K562 (cell line): ENCODE data around the gene PPFIBP2. TPM values are rescaled to one million over a fixed set of nuclear protein-coding genes. Genes with fewer than 3 reads are reported as not detected.

Experiments used
- ATAC-seq: fragments of 200-7000 bp; cut with Tn5 transposase; 3 replicates; pipeline ENCODE4 v1.9.1; 2020; ENCODE audit warnings: moderate library complexity
- BruUV-seq: library from RNA; stranded (reverse); fragments of 400-500 nt; replicated peaks from 2 replicates; lab custom pipeline; 2021; lab: Mats Ljungman, UMichigan
- CTCF ChIA-PET: fragments of 300-600 bp; formaldehyde crosslinking; extraction: SDS; loops from one replicate; lab custom pipeline; 2021; ENCODE audit warnings: low intra/inter-chr PET ratio; lab: Yijun Ruan, JAX
- POLR2A ChIA-PET: fragments of 300-600, 350-650 bp; sonication (Branson Sonifier 250); formaldehyde crosslinking; extraction: SDS; loops from one replicate; lab custom pipeline; 2021; ENCODE audit warnings: antibody characterized with exemption, inconsistent platforms; lab: Yijun Ruan, JAX
- DNase-seq, 4 experiments: peaks; one replicate each; pipeline versions ENCODE4 v3.0.0 to v3.0.0-alpha.2; 2011 to 2018; ENCODE audit warnings: low spot score in 3 of 4, mixed read lengths in 3 of 4; ENCODE audit errors: extremely low read depth in 1 of 4
- FAIRE-seq: peaks from 2 replicates; lab custom pipeline; 2011; peaks lifted over from hg19 to GRCh38; lab: Jason Lieb, UNC
- H2AFZ ChIP-seq: 2 replicates; pipeline ENCODE4 v1.6.0; 2011; ENCODE audit warnings: low read depth, low read length, control low read depth, inconsistent platforms
- H3K27ac ChIP-seq: fragments of 200-600 bp; 3 replicates; pipeline ENCODE4 v1.8.0; 2011; ENCODE audit warnings: low read depth, mild to moderate bottlenecking, control low read depth, inconsistent platforms, low read length, moderate library complexity, mixed read lengths; ENCODE audit errors: extremely low read depth
- H3K27me3 ChIP-seq, 2 experiments: fragments of 300-600 bp in 1 of 2; 2 replicates in 1 of 2; 3 replicates in 1 of 2; pipeline versions ENCODE4 v1.6.0 to v1.8.0; 2011; ENCODE audit warnings: inconsistent platforms in 2 of 2, low read length in 2 of 2, mild to moderate bottlenecking in 1 of 2, mixed read lengths in 1 of 2, moderate library complexity in 1 of 2; ENCODE audit not compliant: control insufficient read depth in 2 of 2, insufficient read depth in 2 of 2
- H3K36me3 ChIP-seq: fragments of 300-600 bp; 3 replicates; pipeline ENCODE4 v1.8.0; 2011; ENCODE audit warnings: mild to moderate bottlenecking, low read length, inconsistent platforms; ENCODE audit not compliant: control insufficient read depth, insufficient read depth
- H3K4me1 ChIP-seq, 2 experiments: fragments of 200-600 bp in 1 of 2; replicated peaks in 1 of 2; 2 replicates in 1 of 2; 3 replicates in 1 of 2; pipeline versions ENCODE4 v1.5.1 to v1.8.0; 2011; ENCODE audit warnings: inconsistent platforms in 2 of 2, low read length in 2 of 2, mild to moderate bottlenecking in 1 of 2, mixed read lengths in 1 of 2, moderate library complexity in 1 of 2; ENCODE audit not compliant: control insufficient read depth in 2 of 2, insufficient read depth in 2 of 2
- H3K4me2 ChIP-seq: 2 replicates; pipeline ENCODE4 v1.6.1; 2011; ENCODE audit warnings: low read length, control low read depth, inconsistent platforms, mixed read lengths; ENCODE audit not compliant: insufficient read depth
- H3K4me3 ChIP-seq: fragments of 200-600 bp; sonication (generic), shearing (Covaris generic); 2 replicates; pipeline ENCODE4 v1.5.1; 2016; ENCODE audit warnings: control low read depth, inconsistent platforms
- H3K79me2 ChIP-seq: fragments of 200-600 bp; 3 replicates; pipeline ENCODE4 v1.8.0; 2011; ENCODE audit warnings: low read length, inconsistent platforms; ENCODE audit not compliant: control insufficient read depth, insufficient read depth
- H3K9ac ChIP-seq, 2 experiments: 2 replicates each; pipeline versions ENCODE4 v1.6.0 to v1.6.1; 2011; ENCODE audit warnings: low read depth in 2 of 2, low read length in 2 of 2, control low read depth in 1 of 2, inconsistent platforms in 1 of 2, mild to moderate bottlenecking in 1 of 2, mixed read lengths in 1 of 2; ENCODE audit not compliant: insufficient read depth in 1 of 2
- H3K9me1 ChIP-seq: one replicate; pipeline ENCODE4 v1.6.0; 2011; ENCODE audit warnings: inconsistent platforms, mild to moderate bottlenecking, low read length, moderate library complexity; ENCODE audit not compliant: control insufficient read depth, insufficient read depth
- H3K9me3 ChIP-seq: replicated peaks from 2 replicates; pipeline ENCODE4 v1.5.1; 2011; ENCODE audit warnings: low read depth, low read length, inconsistent platforms; ENCODE audit not compliant: control insufficient read depth, insufficient read depth
- H4K20me1 ChIP-seq: replicated peaks from 2 replicates; pipeline ENCODE4 v1.6.1; 2011; ENCODE audit warnings: low read length, inconsistent platforms, mixed read lengths; ENCODE audit not compliant: control insufficient read depth, insufficient read depth
- IFI16 ChIP-seq: fragments of 250-450 bp; sonication (Bioruptor Pico); IDR thresholded peaks from 2 replicates; pipeline ENCODE4 v2.1.2; 2022; ENCODE audit warnings: mild to moderate bottlenecking, inconsistent platforms
- TARDBP ChIP-seq: fragments of 450-650 bp; IDR thresholded peaks from 2 replicates; pipeline ENCODE4 v1.6.1; 2016
- WGBS: fragments of 100-300 bp; shearing (Covaris generic); methylation state at CpG from one replicate; pipeline ENCODE4 v1.1.6; 2016; ENCODE audit warnings: low coverage, mixed read lengths; ENCODE audit not compliant: insufficient coverage; ENCODE audit errors: missing lambda C conversion rate; 5-methylcytosine and 5-hydroxymethylcytosine counted together
- in situ Hi-C: fragments of 300-500 bp; cut with MboI; formaldehyde crosslinking; loops from 4 replicates; pipeline ENCODE4 v1.15.0; 2018; ENCODE audit warnings: inconsistent platforms, mixed read lengths
- intact Hi-C: fragments of 100-400 bp; cut with micrococcal nuclease; formaldehyde crosslinking; loops from 2 replicates; pipeline ENCODE4 v1.14.2; 2022
- polyA plus RNA-seq, 8 experiments: library from polyadenylated mRNA; depleted of rRNA in 4 of 8; stranded (reverse) in 5 of 8; unstranded in 3 of 8; fragments of >200 nt; fragmentation: Nextera tagmentation in 2 of 8; fragmentation: Illumina TruSeq in 1 of 8; extraction: Ambion mirVana in 2 of 8; extraction: Trizol in 1 of 8; gene quantifications; 2 replicates each; pipeline versions ENCODE4 v1.2.1 to v1.2.3, GENCODE V29; 2011 to 2014; ENCODE audit warnings: inconsistent platforms in 1 of 8, missing spikeins in 1 of 8
- total RNA-seq, 7 experiments: library from RNA; depleted of rRNA in 6 of 7; stranded (reverse); fragments of >200 nt in 6 of 7; fragmentation: Illumina TruSeq in 2 of 7; extraction: Trizol in 2 of 7; gene quantifications; 2 replicates each; pipeline versions ENCODE4 v1.2.1 to v1.2.3, GENCODE V29; 2011 to 2021; ENCODE audit warnings: low replicate concordance in 1 of 7
- TF ChIP-seq, protein P1 (sequence below): fragments of 250-450 bp; sonication (Bioruptor Pico); IDR thresholded peaks from 2 replicates; pipeline ENCODE4 v1.5.0; 2020; ENCODE audit warnings: mild to moderate bottlenecking

PPFIBP2 gene
- total and polyA plus RNA-seq, 9 of the 15 experiments (the other 6 are each of a cell fraction or from before 2014, with no cell fraction given) = 0.18 to 3.4 (median 1.2) TPM

DNA sequence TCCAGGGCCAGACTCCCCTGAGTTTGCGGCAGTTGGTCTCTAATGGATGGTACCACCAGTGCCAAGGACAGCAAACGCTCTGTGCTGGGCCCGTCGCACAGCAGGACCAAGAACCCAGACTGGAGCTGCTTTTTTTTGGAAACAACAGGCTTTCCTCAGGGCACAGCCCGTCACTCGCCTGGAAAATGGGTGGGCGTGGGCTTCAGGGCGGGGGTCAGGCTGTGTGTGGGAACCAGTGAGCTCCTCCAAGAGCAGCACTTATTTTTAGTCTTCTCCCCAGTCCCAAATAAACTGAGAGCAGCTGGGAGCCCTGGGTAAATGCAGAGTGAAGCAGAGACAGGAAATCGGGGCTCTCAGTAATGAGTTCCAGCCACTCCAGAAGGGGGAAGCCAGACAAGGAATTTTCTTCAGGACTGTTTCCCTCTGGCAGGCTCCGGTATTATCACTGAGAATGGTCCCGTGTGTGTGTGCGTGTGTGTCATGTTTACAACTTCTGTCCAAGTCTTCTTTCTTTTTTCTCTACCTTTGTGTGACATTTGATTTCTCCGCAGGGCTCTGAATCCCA, 63.0 kb downstream of the PPFIBP2 start:
- Histone ChIP-seq H3K27me3 (peaks cover 6 to 36% of the 10 kb centered on the region in 2 experiments), H3K4me3 (no peak overlapping the region), H3K4me2 (no peak overlapping the region), H3K36me3 (no peaks in the 10 kb centered on the region), H3K27ac (no peak overlapping the region), H2AFZ (no peak overlapping the region), H3K9me1 (no peaks in the 10 kb centered on the region), H4K20me1 (no peaks in the 10 kb centered on the region), H3K4me1 (no peaks in the 10 kb centered on the region; a peak in 3 of 5 replicates), H3K79me2 (no peaks in the 10 kb centered on the region), H3K9ac (no peak overlapping the region), H3K9me3 (no peaks in the 10 kb centered on the region)
- ATAC-seq = no peak
- intact Hi-C loops (no loop called here), in situ Hi-C loops (no loop called here)
- CTCF ChIA-PET = no interaction called here
- DNase-seq = no peak
- WGBS = 12% methylated on average over 13 of the region's 13 CpGs
- FAIRE-seq = no peak
- TF ChIP-seq TARDBP = no peak
- TF ChIP-seq IFI16 (CRISPR knock-in tag) = no peak
- BruUV-seq = no TSS peak
- POLR2A ChIA-PET = no interaction called here

DNA sequence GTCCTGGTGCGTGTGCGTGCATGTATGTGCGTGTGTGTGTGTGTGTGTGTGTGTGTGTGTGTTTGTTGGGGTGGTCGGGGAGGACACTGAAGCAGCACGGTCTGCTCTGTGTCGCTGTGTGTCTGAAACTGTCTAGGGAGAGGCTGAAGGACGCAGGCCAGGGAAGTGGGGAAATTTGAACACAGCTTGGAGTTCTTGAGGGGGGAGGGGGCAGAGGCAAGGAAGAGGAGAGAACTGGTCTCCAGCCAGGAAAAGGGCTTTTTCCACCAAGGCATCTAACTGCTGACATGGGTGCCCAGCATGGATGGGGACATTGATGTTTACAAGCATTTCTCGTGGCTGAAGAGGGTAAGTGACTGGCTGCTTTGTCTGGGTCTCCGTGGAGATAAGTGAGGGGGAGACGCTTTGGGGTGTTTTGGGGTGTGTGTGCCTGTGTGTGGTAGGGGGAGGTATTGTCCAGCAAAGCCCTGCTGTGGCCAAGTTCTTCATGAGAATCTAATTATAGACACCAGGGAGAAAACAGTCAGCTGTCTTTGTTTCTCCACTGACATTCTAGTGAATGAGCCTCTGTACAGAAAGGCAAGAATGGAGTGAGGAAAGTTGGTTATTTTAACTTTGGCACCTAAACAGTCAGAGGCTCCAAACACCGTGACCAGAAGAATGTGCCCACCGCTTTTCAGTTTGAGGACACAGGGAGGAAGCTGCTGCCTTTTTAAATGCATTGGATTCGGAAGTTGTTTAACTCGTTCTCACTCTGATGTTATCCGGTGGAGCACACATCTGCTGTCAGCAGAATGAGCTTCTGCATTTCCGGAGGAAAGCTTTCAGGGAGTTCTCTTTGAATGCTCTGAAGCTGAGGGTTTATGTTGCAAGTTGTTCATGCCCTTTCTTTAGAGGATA, 63.7 kb downstream of the PPFIBP2 start:
- no peak overlapping the region; the same call in 1 of the 2 replicates for H2AFZ ChIP-seq
- ChIA-PET CTCF (no interaction called here), POLR2A (no interaction called here)
- no peaks in the 10 kb centered on the region for H3K79me2 ChIP-seq
- in situ Hi-C loops = no loop called here
- H3K4me3 ChIP-seq = no peak overlapping the region
- intact Hi-C loops = no loop called here
- H3K4me1 ChIP-seq = no peaks in the 10 kb centered on the region; a peak in 3 of 5 replicates
- H4K20me1 ChIP-seq = no peaks in the 10 kb centered on the region
- ATAC-seq (peak; percentile 51), FAIRE-seq (no peak), DNase-seq (peak in 1 of 4 experiments; percentile 23)
- H3K4me2 ChIP-seq = no peak overlapping the region
- BruUV-seq = no TSS peak
- peaks cover 6 to 36% of the 10 kb centered on the region in 2 experiments for H3K27me3 ChIP-seq
- no peak overlapping the region for H3K27ac ChIP-seq
- no peaks in the 10 kb centered on the region for H3K9me1 ChIP-seq
- no peak overlapping the region for H3K9ac ChIP-seq
- 5% methylated on average over 16 of the region's 16 CpGs for WGBS
- H3K36me3 ChIP-seq = no peaks in the 10 kb centered on the region
- no peaks in the 10 kb centered on the region for H3K9me3 ChIP-seq
- TF ChIP-seq, protein P1, sequence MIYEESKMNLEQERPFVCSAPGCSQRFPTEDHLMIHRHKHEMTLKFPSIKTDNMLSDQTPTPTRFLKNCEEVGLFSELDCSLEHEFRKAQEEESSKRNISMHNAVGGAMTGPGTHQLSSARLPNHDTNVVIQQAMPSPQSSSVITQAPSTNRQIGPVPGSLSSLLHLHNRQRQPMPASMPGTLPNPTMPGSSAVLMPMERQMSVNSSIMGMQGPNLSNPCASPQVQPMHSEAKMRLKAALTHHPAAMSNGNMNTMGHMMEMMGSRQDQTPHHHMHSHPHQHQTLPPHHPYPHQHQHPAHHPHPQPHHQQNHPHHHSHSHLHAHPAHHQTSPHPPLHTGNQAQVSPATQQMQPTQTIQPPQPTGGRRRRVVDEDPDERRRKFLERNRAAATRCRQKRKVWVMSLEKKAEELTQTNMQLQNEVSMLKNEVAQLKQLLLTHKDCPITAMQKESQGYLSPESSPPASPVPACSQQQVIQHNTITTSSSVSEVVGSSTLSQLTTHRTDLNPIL (CRISPR knock-in tag) = no peak
